Activated naive CD8-positive, alpha-beta T cell (primary cell): ENCODE data around the gene NOSIP.

Experiments
- H3K27ac Mint-ChIP-seq: one replicate; pipeline ENCODE4 v1.8.0; 2021; ENCODE audit warnings: mixed read lengths
- H3K27me3 Mint-ChIP-seq: one replicate; pipeline ENCODE4 v1.8.0; 2021; ENCODE audit warnings: mixed read lengths
- H3K36me3 Mint-ChIP-seq: one replicate; pipeline ENCODE4 v1.8.0; 2021; ENCODE audit warnings: mixed read lengths
- H3K4me1 Mint-ChIP-seq: one replicate; pipeline ENCODE4 v1.8.0; 2021; ENCODE audit warnings: low read depth, mixed read lengths
- H3K4me3 Mint-ChIP-seq: one replicate; pipeline ENCODE4 v1.8.0; 2021; ENCODE audit warnings: mild to moderate bottlenecking, mixed read lengths
- H3K9me3 Mint-ChIP-seq: one replicate; pipeline ENCODE4 v1.8.0; 2021; ENCODE audit warnings: low read depth, mixed read lengths

Gene NOSIP

GRCh38 chr19:49528211-49528771 lies 52.1 kb downstream of the NOSIP start:
- Mint-ChIP-seq H3K4me3 (peak overlapping the region; percentile 89), H3K36me3 (peaks cover 2% of the 10 kb centered on the region)

GRCh38 chr19:49524812-49525455 lies 55.4 kb downstream of the NOSIP start:
- Mint-ChIP-seq H3K36me3 (peaks cover 2% of the 10 kb centered on the region), H3K4me3 (no peak overlapping the region), H3K9me3 (no peaks in the 10 kb centered on the region), H3K27me3 (no peaks in the 10 kb centered on the region), H3K4me1 (peaks cover 10% of the 10 kb centered on the region), H3K27ac (no peak overlapping the region)

More at GRCh38 chr19:49528211-49528771, 52.1 kb downstream of the NOSIP start:
- no peak overlapping the region for H3K27ac Mint-ChIP-seq
- no peaks in the 10 kb centered on the region for H3K27me3 Mint-ChIP-seq
- peaks cover 15% of the 10 kb centered on the region for H3K4me1 Mint-ChIP-seq
- no peaks in the 10 kb centered on the region for H3K9me3 Mint-ChIP-seq

- Mint-ChIP-seq H3K9me3 (no peaks in the 10 kb centered on the region), H3K27ac (no peak overlapping the region), H3K4me1 (peaks cover 3% of the 10 kb centered on the region), H3K4me3 (no peak overlapping the region), H3K27me3 (no peaks in the 10 kb centered on the region), H3K36me3 (peaks cover 2% of the 10 kb centered on the region)
Observed at GRCh38 chr19:49520705-49521319, 59.5 kb downstream of the NOSIP start.

GRCh38 chr19:49518033-49518432 lies 62.3 kb downstream of the NOSIP start:
- no peaks in the 10 kb centered on the region for H3K9me3 Mint-ChIP-seq
- H3K4me3 Mint-ChIP-seq, result no peak overlapping the region
- peaks cover 4% of the 10 kb centered on the region for H3K36me3 Mint-ChIP-seq
- H3K4me1 Mint-ChIP-seq, result peaks cover 13% of the 10 kb centered on the region
- no peak overlapping the region for H3K27ac Mint-ChIP-seq
- H3K27me3 Mint-ChIP-seq, result no peaks in the 10 kb centered on the region

GRCh38 chr19:49515767-49516166 lies 64.6 kb downstream of the NOSIP start:
- no peaks in the 10 kb centered on the region for H3K9me3 Mint-ChIP-seq
- H3K27me3 Mint-ChIP-seq, result no peaks in the 10 kb centered on the region
- H3K27ac Mint-ChIP-seq, result peak overlapping the region; percentile 81
- peaks cover 4% of the 10 kb centered on the region for H3K36me3 Mint-ChIP-seq
- peaks cover 26% of the 10 kb centered on the region for H3K4me1 Mint-ChIP-seq
- H3K4me3 Mint-ChIP-seq, result no peak overlapping the region

- H3K36me3 Mint-ChIP-seq, result peaks cover 4% of the 10 kb centered on the region
- peak overlapping the region; percentile 81 for H3K4me3 Mint-ChIP-seq
- H3K4me1 Mint-ChIP-seq, result peaks cover 26% of the 10 kb centered on the region
- H3K27ac Mint-ChIP-seq, result no peak overlapping the region
- H3K27me3 Mint-ChIP-seq, result no peaks in the 10 kb centered on the region
- H3K9me3 Mint-ChIP-seq, result no peaks in the 10 kb centered on the region
Observed at GRCh38 chr19:49514151-49514550, 66.2 kb downstream of the NOSIP start.

GRCh38 chr19:49513746-49514118 lies 66.6 kb downstream of the NOSIP start:
- H3K36me3 Mint-ChIP-seq, result peaks cover 4% of the 10 kb centered on the region
- H3K27ac Mint-ChIP-seq, result peak overlapping the region; percentile 54

GRCh38 chr19:49512970-49513745 lies 67.2 kb downstream of the NOSIP start:
- H3K4me3 Mint-ChIP-seq, result peak overlapping the region; percentile 81
- no peaks in the 10 kb centered on the region for H3K9me3 Mint-ChIP-seq
- H3K36me3 Mint-ChIP-seq, result peaks cover 4% of the 10 kb centered on the region
- H3K27ac Mint-ChIP-seq, result peak overlapping the region; percentile 54
- no peaks in the 10 kb centered on the region for H3K27me3 Mint-ChIP-seq
- peaks cover 26% of the 10 kb centered on the region for H3K4me1 Mint-ChIP-seq

More at GRCh38 chr19:49513746-49514118, 66.6 kb downstream of the NOSIP start:
- Mint-ChIP-seq H3K4me1 (peaks cover 26% of the 10 kb centered on the region), H3K4me3 (peak overlapping the region; percentile 81), H3K9me3 (no peaks in the 10 kb centered on the region), H3K27me3 (no peaks in the 10 kb centered on the region)

GRCh38 chr19:49507803-49508494 lies 72.4 kb downstream of the NOSIP start:
- Mint-ChIP-seq H3K27me3 (no peaks in the 10 kb centered on the region), H3K4me3 (no peak overlapping the region), H3K9me3 (no peaks in the 10 kb centered on the region), H3K4me1 (peaks cover 19% of the 10 kb centered on the region), H3K27ac (no peak overlapping the region), H3K36me3 (no peaks in the 10 kb centered on the region)

- no peaks in the 10 kb centered on the region for H3K27me3 Mint-ChIP-seq
- H3K9me3 Mint-ChIP-seq, result no peaks in the 10 kb centered on the region
- H3K27ac Mint-ChIP-seq, result no peak overlapping the region
- no peak overlapping the region for H3K4me3 Mint-ChIP-seq
- H3K4me1 Mint-ChIP-seq, result peaks cover 21% of the 10 kb centered on the region
- no peaks in the 10 kb centered on the region for H3K36me3 Mint-ChIP-seq
Observed at GRCh38 chr19:49506575-49507105, 73.7 kb downstream of the NOSIP start.
